Tibial nerve (tissue), 4 donors: ENCODE measurements around the gene C1orf159. TPM values are rescaled to one million over a fixed set of nuclear protein-coding genes. Genes with fewer than 3 reads are reported as not detected.
"Not testable (repeated sequence)": the region's sequence is repeated elsewhere in the genome, so short reads cannot be mapped to it uniquely, and the experiment has no call there.

Experiments used
- DNase-seq, 2 donors: peaks; one replicate each; pipeline ENCODE4 v3.0.0-alpha.2; 2019; ENCODE audit warnings: low spot score in 2 of 2
- H3K27ac ChIP-seq, 4 donors: fragments of 200-600 bp; sonication (generic) in 3 of 4; one replicate each; pipeline ENCODE4 v1.5.1; 2017 to 2019; ENCODE audit warnings: mild to moderate bottlenecking in 1 of 4
- H3K27me3 ChIP-seq, 2 donors: fragments of 200-600 bp; sonication (generic) in 1 of 2; one replicate each; pipeline versions ENCODE4 v1.5.1 to v1.6.0; 2017 to 2019
- H3K36me3 ChIP-seq, 3 donors: fragments of 200-600 bp; sonication (generic); one replicate each; pipeline ENCODE4 v1.5.1; 2018 to 2019
- H3K4me1 ChIP-seq, 4 donors: fragments of 200-600 bp; sonication (generic) in 3 of 4; one replicate each; pipeline ENCODE4 v1.5.1; 2017 to 2019
- H3K4me3 ChIP-seq, 4 donors: fragments of 200-600 bp; sonication (generic) in 3 of 4; one replicate each; pipeline ENCODE4 v1.5.1; 2017 to 2019; ENCODE audit warnings: mild to moderate bottlenecking in 1 of 4, moderate library complexity in 1 of 4
- H3K9me3 ChIP-seq, 4 donors: fragments of 200-600 bp; sonication (generic) in 3 of 4; one replicate each; pipeline ENCODE4 v1.5.1; 2017 to 2019
- EP300 ChIP-seq, 2 donors: sonication (generic); formaldehyde crosslinking; IDR thresholded peaks; one replicate each; pipeline ENCODE4 v1.6.1; 2017; ENCODE audit warnings: antibody characterized with exemption in 2 of 2, mild to moderate bottlenecking in 1 of 2
- POLR2A ChIP-seq, 2 donors: fragments of 450-650 bp; IDR thresholded peaks; one replicate each; pipeline ENCODE4 v1.6.1; 2017; ENCODE audit warnings: antibody characterized with exemption in 2 of 2, mild to moderate bottlenecking in 2 of 2, moderate library complexity in 2 of 2
- WGBS, 2 donors: methylation state at CpG; one replicate each; pipeline ENCODE4 v1.1.5; 2018; 5-methylcytosine and 5-hydroxymethylcytosine counted together
- total RNA-seq, 4 donors: library from RNA; depleted of rRNA; stranded (reverse); fragments of >200 nt; gene quantifications; one replicate each; pipeline ENCODE4 v1.1.0, GENCODE V29; 2016
- TF ChIP-seq, protein P1 (sequence below), 5 experiments: fragments of 200-600 bp in 3 of 5; fragments of 450-650 bp in 2 of 5; sonication (generic) in 3 of 5; IDR thresholded peaks; one replicate each; pipeline ENCODE4 v1.5.1; 2016 to 2019; ENCODE audit warnings: antibody characterized with exemption in 5 of 5, mild to moderate bottlenecking in 3 of 5, moderate library complexity in 2 of 5

C1orf159 gene
- total RNA-seq, 4 donors from 2014 or later: 18.4 to 29.4 (median 23.1) TPM

- WGBS, 2 donors: 90 to 99% methylated on average over 8 to 9 of the region's 31 CpGs
- no peaks in the 10 kb centered on the region for H3K27me3 ChIP-seq
- no peak for TF ChIP-seq EP300 (IDR thresholded peaks at IDR 0.05)
- no peak for TF ChIP-seq POLR2A (IDR thresholded peaks at IDR 0.05)
- TF ChIP-seq, protein P1, sequence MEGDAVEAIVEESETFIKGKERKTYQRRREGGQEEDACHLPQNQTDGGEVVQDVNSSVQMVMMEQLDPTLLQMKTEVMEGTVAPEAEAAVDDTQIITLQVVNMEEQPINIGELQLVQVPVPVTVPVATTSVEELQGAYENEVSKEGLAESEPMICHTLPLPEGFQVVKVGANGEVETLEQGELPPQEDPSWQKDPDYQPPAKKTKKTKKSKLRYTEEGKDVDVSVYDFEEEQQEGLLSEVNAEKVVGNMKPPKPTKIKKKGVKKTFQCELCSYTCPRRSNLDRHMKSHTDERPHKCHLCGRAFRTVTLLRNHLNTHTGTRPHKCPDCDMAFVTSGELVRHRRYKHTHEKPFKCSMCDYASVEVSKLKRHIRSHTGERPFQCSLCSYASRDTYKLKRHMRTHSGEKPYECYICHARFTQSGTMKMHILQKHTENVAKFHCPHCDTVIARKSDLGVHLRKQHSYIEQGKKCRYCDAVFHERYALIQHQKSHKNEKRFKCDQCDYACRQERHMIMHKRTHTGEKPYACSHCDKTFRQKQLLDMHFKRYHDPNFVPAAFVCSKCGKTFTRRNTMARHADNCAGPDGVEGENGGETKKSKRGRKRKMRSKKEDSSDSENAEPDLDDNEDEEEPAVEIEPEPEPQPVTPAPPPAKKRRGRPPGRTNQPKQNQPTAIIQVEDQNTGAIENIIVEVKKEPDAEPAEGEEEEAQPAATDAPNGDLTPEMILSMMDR (IDR thresholded peaks at IDR 0.05): no peak
- H3K9me3 ChIP-seq: peaks cover 0 to 3% (median 0%) of the 10 kb centered on the region in 4 donors
- DNase-seq: no peak
- H3K36me3 ChIP-seq: peaks cover 0 to 8% (median 0%) of the 10 kb centered on the region in 3 donors
- no peak overlapping the region for H3K27ac ChIP-seq
- H3K4me3 ChIP-seq: no peak overlapping the region
- H3K4me1 ChIP-seq: no peaks in the 10 kb centered on the region
Measured at GRCh38 chr1:1106510-1107221, 9.2 kb downstream of the C1orf159 start.

GRCh38 chr1:1104152-1104551 is 11.7 kb downstream of the C1orf159 start:
- not testable (repeated sequence) for H3K27ac ChIP-seq, H3K9me3 ChIP-seq, H3K36me3 ChIP-seq, DNase-seq, H3K27me3 ChIP-seq, H3K4me1 ChIP-seq, H3K4me3 ChIP-seq
- 75 to 80% methylated on average over 6 of the region's 6 CpGs for WGBS, 2 donors

DNA sequence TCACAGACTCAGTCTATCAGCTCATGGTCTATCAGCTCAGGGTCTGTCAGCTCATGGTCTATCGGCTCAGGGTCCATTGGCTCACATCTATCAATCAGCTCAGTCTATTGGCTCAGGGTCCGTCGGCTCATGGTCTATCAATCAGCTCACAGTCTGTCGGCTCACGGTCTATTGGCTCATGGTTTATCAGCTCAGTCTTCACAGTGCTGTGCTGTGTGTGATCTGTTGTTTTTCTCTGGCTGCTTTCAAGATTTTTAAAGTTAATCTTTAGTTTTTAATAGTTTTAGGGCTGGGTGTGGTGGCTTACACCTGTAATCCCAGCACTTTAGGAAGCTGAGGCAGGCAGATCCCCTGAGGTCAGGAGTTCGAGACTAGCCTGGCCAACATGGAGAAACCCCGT is 14.4 kb downstream of the C1orf159 start:
- 85 to 90% methylated on average over 7 of the region's 7 CpGs for WGBS, 2 donors
- no peak for DNase-seq

DNA sequence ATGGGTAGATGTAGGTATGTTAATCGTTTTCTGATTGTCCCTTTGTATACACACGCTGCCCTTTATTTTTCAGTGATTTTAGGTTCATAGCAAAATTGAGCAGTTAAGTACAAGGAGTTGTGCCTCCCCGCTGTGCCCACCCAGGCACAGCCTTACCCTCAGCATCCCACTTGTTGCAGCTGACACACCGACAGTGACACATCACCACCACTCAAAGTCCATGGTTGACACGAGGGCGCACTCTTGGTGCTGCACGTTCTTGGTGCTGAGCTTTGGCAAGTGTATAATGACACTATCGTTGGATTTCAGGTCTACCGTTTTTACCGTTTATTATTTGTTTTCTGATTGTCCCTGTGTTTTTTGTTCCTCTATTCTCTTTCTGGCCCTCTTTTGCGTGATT is 15.6 kb downstream of the C1orf159 start:
- H3K27me3 ChIP-seq: peaks cover 0 to 5% of the 10 kb centered on the region in 2 donors
- no peaks in the 10 kb centered on the region for H3K4me1 ChIP-seq
- WGBS, 2 donors: 97% methylated on average over 11 of the region's 11 CpGs
- no peak overlapping the region for H3K27ac ChIP-seq
- H3K9me3 ChIP-seq: no peaks in the 10 kb centered on the region
- no peaks in the 10 kb centered on the region for H3K36me3 ChIP-seq
- H3K4me3 ChIP-seq: no peak overlapping the region
- no peak for DNase-seq
- TF ChIP-seq, protein P1 (IDR thresholded peaks at IDR 0.05): no peak
- TF ChIP-seq POLR2A (IDR thresholded peaks at IDR 0.05): no peak

More for the DNA sequence above, 14.4 kb downstream of the C1orf159 start:
- Histone ChIP-seq H3K27ac (no peak overlapping the region), H3K27me3 (peaks cover 0 to 5% of the 10 kb centered on the region in 2 donors), H3K9me3 (no peaks in the 10 kb centered on the region), H3K4me1 (no peaks in the 10 kb centered on the region), H3K36me3 (no peaks in the 10 kb centered on the region), H3K4me3 (no peak overlapping the region)
- TF ChIP-seq EP300 (IDR thresholded peaks at IDR 0.05) (no peak), POLR2A (IDR thresholded peaks at IDR 0.05) (no peak)
- TF ChIP-seq, protein P1 (IDR thresholded peaks at IDR 0.05): no peak

GRCh38 chr1:1099506-1100183 is 16.2 kb downstream of the C1orf159 start:
- DNase-seq: no peak
- Histone ChIP-seq H3K27me3 (peaks cover 0 to 5% of the 10 kb centered on the region in 2 donors), H3K9me3 (no peaks in the 10 kb centered on the region), H3K4me1 (no peaks in the 10 kb centered on the region), H3K4me3 (no peak overlapping the region), H3K36me3 (no peaks in the 10 kb centered on the region), H3K27ac (no peak overlapping the region)
- TF ChIP-seq EP300 (IDR thresholded peaks at IDR 0.05) (no peak), POLR2A (IDR thresholded peaks at IDR 0.05) (no peak)
- TF ChIP-seq, protein P1 (IDR thresholded peaks at IDR 0.05): no peak
- 66 to 74% methylated on average over 4 of the region's 4 CpGs for WGBS, 2 donors
